Measurements from ENCODE around the gene KASH5. TPM values are rescaled to one million over a fixed set of nuclear protein-coding genes. Genes with fewer than 3 reads are reported as not detected.

The KASH5 gene
- total and polyA plus RNA-seq, 2 of the 13 experiments (the other 11 are each of a cell fraction or from before 2014, with no cell fraction given) = not detected

GRCh38 chr19:49391581-49392399 lies 3.7 kb downstream of the KASH5 start (continued):
- TF ChIP-seq, protein P1, sequence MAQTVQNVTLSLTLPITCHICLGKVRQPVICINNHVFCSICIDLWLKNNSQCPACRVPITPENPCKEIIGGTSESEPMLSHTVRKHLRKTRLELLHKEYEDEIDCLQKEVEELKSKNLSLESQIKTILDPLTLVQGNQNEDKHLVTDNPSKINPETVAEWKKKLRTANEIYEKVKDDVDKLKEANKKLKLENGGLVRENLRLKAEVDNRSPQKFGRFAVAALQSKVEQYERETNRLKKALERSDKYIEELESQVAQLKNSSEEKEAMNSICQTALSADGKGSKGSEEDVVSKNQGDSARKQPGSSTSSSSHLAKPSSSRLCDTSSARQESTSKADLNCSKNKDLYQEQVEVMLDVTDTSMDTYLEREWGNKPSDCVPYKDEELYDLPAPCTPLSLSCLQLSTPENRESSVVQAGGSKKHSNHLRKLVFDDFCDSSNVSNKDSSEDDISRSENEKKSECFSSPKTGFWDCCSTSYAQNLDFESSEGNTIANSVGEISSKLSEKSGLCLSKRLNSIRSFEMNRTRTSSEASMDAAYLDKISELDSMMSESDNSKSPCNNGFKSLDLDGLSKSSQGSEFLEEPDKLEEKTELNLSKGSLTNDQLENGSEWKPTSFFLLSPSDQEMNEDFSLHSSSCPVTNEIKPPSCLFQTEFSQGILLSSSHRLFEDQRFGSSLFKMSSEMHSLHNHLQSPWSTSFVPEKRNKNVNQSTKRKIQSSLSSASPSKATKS (CRISPR knock-in tag; IDR thresholded peaks at IDR 0.05) = no peak
- TF ChIP-seq NCOA2 (CRISPR knock-in tag; IDR thresholded peaks at IDR 0.05) = no peak
- TF ChIP-seq ZC3H4 (CRISPR knock-in tag; IDR thresholded peaks at IDR 0.05; ENCODE audit: borderline replicate concordance) = no peak
- no peak for TF ChIP-seq ZNF337 (CRISPR knock-in tag; IDR thresholded peaks at IDR 0.05; ENCODE audit: borderline replicate concordance, low read depth)
- TF ChIP-seq CAMTA2 (CRISPR knock-in tag; IDR thresholded peaks at IDR 0.05; ENCODE audit: borderline replicate concordance) = no peak
- no peak for TF ChIP-seq SOX13 (IDR thresholded peaks at IDR 0.05)
- no peak for TF ChIP-seq SOX13 (CRISPR knock-in tag; conservative IDR thresholded peaks at IDR 0.05 in 1 of 2, IDR thresholded peaks at IDR 0.05 in 1 of 2)
- no peak for TF ChIP-seq ZSCAN9 (CRISPR knock-in tag; IDR thresholded peaks at IDR 0.05; ENCODE audit: borderline replicate concordance)
- TF ChIP-seq FOSL2 (CRISPR knock-in tag; IDR thresholded peaks at IDR 0.05) = 0 out of 2 replicates have a peak, but pooled peaks have one; percentile 13
- TF ChIP-seq NR0B2 (CRISPR knock-in tag; IDR thresholded peaks at IDR 0.05) = no peak
- TF ChIP-seq, protein P2, sequence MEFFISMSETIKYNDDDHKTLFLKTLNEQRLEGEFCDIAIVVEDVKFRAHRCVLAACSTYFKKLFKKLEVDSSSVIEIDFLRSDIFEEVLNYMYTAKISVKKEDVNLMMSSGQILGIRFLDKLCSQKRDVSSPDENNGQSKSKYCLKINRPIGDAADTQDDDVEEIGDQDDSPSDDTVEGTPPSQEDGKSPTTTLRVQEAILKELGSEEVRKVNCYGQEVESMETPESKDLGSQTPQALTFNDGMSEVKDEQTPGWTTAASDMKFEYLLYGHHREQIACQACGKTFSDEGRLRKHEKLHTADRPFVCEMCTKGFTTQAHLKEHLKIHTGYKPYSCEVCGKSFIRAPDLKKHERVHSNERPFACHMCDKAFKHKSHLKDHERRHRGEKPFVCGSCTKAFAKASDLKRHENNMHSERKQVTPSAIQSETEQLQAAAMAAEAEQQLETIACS (CRISPR knock-in tag; IDR thresholded peaks at IDR 0.05) = no peak
- TF ChIP-seq SP1 (IDR thresholded peaks at IDR 0.05) = no peak
- 0 out of 2 replicates have a peak, but pooled peaks have one; percentile 17 for TF ChIP-seq SP1 (CRISPR knock-in tag; IDR thresholded peaks at IDR 0.05)
- TF ChIP-seq HNF4A (CRISPR knock-in tag; IDR thresholded peaks at IDR 0.05) = no peak
- TF ChIP-seq ZNF574 (CRISPR knock-in tag; IDR thresholded peaks at IDR 0.05) = 0 out of 2 replicates have a peak, but pooled peaks have one; percentile 38
- TF ChIP-seq, protein P3, sequence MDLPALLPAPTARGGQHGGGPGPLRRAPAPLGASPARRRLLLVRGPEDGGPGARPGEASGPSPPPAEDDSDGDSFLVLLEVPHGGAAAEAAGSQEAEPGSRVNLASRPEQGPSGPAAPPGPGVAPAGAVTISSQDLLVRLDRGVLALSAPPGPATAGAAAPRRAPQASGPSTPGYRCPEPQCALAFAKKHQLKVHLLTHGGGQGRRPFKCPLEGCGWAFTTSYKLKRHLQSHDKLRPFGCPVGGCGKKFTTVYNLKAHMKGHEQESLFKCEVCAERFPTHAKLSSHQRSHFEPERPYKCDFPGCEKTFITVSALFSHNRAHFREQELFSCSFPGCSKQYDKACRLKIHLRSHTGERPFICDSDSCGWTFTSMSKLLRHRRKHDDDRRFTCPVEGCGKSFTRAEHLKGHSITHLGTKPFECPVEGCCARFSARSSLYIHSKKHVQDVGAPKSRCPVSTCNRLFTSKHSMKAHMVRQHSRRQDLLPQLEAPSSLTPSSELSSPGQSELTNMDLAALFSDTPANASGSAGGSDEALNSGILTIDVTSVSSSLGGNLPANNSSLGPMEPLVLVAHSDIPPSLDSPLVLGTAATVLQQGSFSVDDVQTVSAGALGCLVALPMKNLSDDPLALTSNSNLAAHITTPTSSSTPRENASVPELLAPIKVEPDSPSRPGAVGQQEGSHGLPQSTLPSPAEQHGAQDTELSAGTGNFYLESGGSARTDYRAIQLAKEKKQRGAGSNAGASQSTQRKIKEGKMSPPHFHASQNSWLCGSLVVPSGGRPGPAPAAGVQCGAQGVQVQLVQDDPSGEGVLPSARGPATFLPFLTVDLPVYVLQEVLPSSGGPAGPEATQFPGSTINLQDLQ (CRISPR knock-in tag; IDR thresholded peaks at IDR 0.05) = no peak
- TF ChIP-seq ZNF570 (CRISPR knock-in tag; IDR thresholded peaks at IDR 0.05; ENCODE audit: borderline replicate concordance) = no peak

Measured in HepG2 (cell line).